GM21825 (cell line): Measurements from ENCODE around the gene ROBO1.
"Not testable (repeated sequence)": the region's sequence is repeated elsewhere in the genome, so short reads cannot be mapped to it uniquely, and the experiment has no call there.

Experiments used
- ATAC-seq: cut with Tn5 transposase; IDR thresholded peaks from one replicate; pipeline ENCODE4 v1.9.1; 2021; ENCODE audit warnings: mild to moderate bottlenecking, moderate library complexity; ENCODE audit not compliant: unreplicated experiment

ROBO1 gene

GRCh38 chr3:79767905-79768267, at the start of gene ROBO1:
Gene ROBO1, minus strand, starts transcription at chr3:79767998.
- ATAC-seq = no peak

GRCh38 chr3:79817224-79817623, 49.4 kb upstream of the ROBO1 start:
- ATAC-seq = no peak

- no peak for ATAC-seq
Observed at GRCh38 chr3:79815478-79815877, 47.7 kb upstream of the ROBO1 start.

GRCh38 chr3:79810581-79810980, 42.8 kb upstream of the ROBO1 start:
- no peak for ATAC-seq

GRCh38 chr3:79810092-79810491, 42.3 kb upstream of the ROBO1 start:
- ATAC-seq = no peak

GRCh38 chr3:79809106-79809505, 41.3 kb upstream of the ROBO1 start:
- ATAC-seq = no peak

- ATAC-seq = no peak
Observed at GRCh38 chr3:79808515-79808914, 40.7 kb upstream of the ROBO1 start.

- ATAC-seq = not testable (repeated sequence)
Observed at GRCh38 chr3:79790177-79790576, 22.4 kb upstream of the ROBO1 start.

GRCh38 chr3:79773291-79773690, 5.5 kb upstream of the ROBO1 start:
- no peak for ATAC-seq

GRCh38 chr3:79769229-79769628, 1.4 kb upstream of the ROBO1 start:
- ATAC-seq = no peak

GRCh38 chr3:79767194-79767904, 449 bp downstream of the ROBO1 start:
- no peak for ATAC-seq

- ATAC-seq = no peak
Observed at GRCh38 chr3:79766496-79767193, 1.2 kb downstream of the ROBO1 start.

- ATAC-seq = no peak
Observed at GRCh38 chr3:79765911-79766310, 1.9 kb downstream of the ROBO1 start.

- ATAC-seq = no peak
Observed at GRCh38 chr3:79761441-79761840, 6.4 kb downstream of the ROBO1 start.

GRCh38 chr3:79751703-79752102, 16.1 kb downstream of the ROBO1 start:
- no peak for ATAC-seq

GRCh38 chr3:79737530-79737929, 30.3 kb downstream of the ROBO1 start:
- no peak for ATAC-seq

GRCh38 chr3:79729096-79729495, 38.7 kb downstream of the ROBO1 start:
- ATAC-seq = no peak

- no peak for ATAC-seq
Observed at GRCh38 chr3:79726786-79727185, 41.0 kb downstream of the ROBO1 start.

- no peak for ATAC-seq
Observed at GRCh38 chr3:79724206-79724605, 43.6 kb downstream of the ROBO1 start.

- ATAC-seq = no peak
Observed at GRCh38 chr3:79690072-79690471, 77.7 kb downstream of the ROBO1 start.

GRCh38 chr3:79685108-79685507, 82.7 kb downstream of the ROBO1 start:
- no peak for ATAC-seq

- no peak for ATAC-seq
Observed at GRCh38 chr3:79684041-79684440, 83.8 kb downstream of the ROBO1 start.

- no peak for ATAC-seq
Observed at GRCh38 chr3:79672731-79673130, 95.1 kb downstream of the ROBO1 start.
